Measurements from ENCODE around the gene MUSTN1. TPM values are rescaled to one million over a fixed set of nuclear protein-coding genes. Genes with fewer than 3 reads are reported as not detected.

MUSTN1 gene
- total RNA-seq, 2 donors from 2014 or later, result 3.2 to 4.2 TPM

DNA sequence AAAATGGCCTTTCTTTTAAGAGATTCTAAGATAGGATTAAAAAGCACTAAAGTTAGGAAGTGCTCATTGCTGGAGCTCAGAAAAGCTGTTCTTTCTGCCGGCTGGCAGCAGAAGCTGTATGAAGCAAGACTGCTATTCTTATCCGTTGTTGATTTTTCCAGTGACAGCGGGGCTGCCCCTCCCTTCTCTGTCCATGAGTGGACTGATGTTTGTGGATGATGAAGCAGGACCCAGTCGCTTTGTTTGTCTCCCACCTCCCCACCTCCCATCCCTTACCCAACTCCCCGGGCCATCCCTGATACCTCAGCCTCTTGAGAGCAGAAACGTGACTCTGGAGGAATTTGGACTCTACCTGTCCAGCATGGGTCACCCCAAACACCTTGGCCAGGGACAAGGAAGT lies 10.3 kb upstream of the MUSTN1 start:
- H3K27ac Mint-ChIP-seq, result no peak overlapping the region
- TF ChIP-seq, protein P1, sequence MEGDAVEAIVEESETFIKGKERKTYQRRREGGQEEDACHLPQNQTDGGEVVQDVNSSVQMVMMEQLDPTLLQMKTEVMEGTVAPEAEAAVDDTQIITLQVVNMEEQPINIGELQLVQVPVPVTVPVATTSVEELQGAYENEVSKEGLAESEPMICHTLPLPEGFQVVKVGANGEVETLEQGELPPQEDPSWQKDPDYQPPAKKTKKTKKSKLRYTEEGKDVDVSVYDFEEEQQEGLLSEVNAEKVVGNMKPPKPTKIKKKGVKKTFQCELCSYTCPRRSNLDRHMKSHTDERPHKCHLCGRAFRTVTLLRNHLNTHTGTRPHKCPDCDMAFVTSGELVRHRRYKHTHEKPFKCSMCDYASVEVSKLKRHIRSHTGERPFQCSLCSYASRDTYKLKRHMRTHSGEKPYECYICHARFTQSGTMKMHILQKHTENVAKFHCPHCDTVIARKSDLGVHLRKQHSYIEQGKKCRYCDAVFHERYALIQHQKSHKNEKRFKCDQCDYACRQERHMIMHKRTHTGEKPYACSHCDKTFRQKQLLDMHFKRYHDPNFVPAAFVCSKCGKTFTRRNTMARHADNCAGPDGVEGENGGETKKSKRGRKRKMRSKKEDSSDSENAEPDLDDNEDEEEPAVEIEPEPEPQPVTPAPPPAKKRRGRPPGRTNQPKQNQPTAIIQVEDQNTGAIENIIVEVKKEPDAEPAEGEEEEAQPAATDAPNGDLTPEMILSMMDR (conservative IDR thresholded peaks at IDR 0.05), result no peak
- Histone ChIP-seq H3K27ac (ENCODE audit: low read depth, low read length) (no peak overlapping the region), H3K4me3 (ENCODE audit: low read length) (no peak overlapping the region), H3K36me3 (ENCODE audit: control insufficient read depth, insufficient read depth, low read length) (peaks cover 5% of the 10 kb centered on the region), H3K9ac (ENCODE audit: extremely low read depth, low read length, poor library complexity, severe bottlenecking) (no peak overlapping the region), H3K4me1 (ENCODE audit: control insufficient read depth, insufficient read depth, low read length) (no peaks in the 10 kb centered on the region), H3K9me3 (ENCODE audit: control insufficient read depth, low read length) (no peaks in the 10 kb centered on the region), H3K27me3 (ENCODE audit: control insufficient read depth, insufficient read depth, low read length, poor library complexity, severe bottlenecking) (no peaks in the 10 kb centered on the region)
- peaks cover 17% of the 10 kb centered on the region for H3K36me3 Mint-ChIP-seq (ENCODE audit: low read depth)
- no peaks in the 10 kb centered on the region for H3K4me1 Mint-ChIP-seq
- no peaks in the 10 kb centered on the region for H3K9me3 Mint-ChIP-seq
- H3K27me3 Mint-ChIP-seq (ENCODE audit: insufficient read depth), result no peaks in the 10 kb centered on the region
- 67 to 72% methylated on average over 1 to 5 of the region's 6 CpGs for WGBS, 2 experiments (ENCODE audit: insufficient coverage in 1 of 2, insufficient read length in 1 of 2)
- DNase-seq, result no peak
- no peak overlapping the region for H3K4me3 Mint-ChIP-seq

DNA sequence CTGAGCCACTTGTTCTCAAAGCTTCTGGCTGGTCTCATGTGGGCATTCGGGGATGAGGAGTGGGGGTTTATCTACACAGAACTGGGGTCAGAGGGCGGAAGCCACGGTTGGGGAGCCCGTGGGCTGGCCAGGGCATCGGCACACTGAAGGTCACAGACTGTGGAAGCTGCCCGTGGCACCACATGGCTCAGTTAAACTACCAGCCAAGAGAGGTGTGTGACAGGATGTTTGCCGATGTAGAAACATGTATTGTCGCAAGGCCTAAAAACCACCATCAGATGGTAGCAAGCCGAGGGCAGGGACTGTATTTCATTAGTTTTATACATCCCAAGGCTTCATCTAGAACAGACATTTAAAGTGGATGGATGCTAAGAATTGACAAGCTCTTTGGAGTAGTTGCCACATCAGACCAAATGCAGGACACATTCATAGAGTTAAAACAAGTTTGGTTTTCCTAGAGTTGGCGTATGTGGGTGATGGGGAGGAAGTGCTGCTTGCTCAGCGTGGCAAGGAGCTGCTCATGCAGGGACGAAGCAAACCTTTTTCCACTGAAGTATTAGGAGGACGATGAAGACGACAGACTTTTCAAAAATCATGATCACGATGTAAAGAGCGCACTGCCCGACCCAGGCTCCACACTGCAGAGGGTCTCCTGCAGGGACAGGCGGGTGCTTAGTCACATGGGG lies 9.6 kb upstream of the MUSTN1 start:
- WGBS, 2 experiments (ENCODE audit: insufficient coverage in 1 of 2, insufficient read length in 1 of 2), result 93 to 95% methylated on average over 12 to 18 of the region's 18 CpGs
- Histone ChIP-seq H3K9me3 (ENCODE audit: control insufficient read depth, low read length) (no peaks in the 10 kb centered on the region), H3K4me1 (ENCODE audit: control insufficient read depth, insufficient read depth, low read length) (no peaks in the 10 kb centered on the region), H3K36me3 (ENCODE audit: control insufficient read depth, insufficient read depth, low read length) (peaks cover 5% of the 10 kb centered on the region), H3K27me3 (ENCODE audit: control insufficient read depth, insufficient read depth, low read length, poor library complexity, severe bottlenecking) (no peaks in the 10 kb centered on the region), H3K4me3 (ENCODE audit: low read length) (no peak overlapping the region), H3K9ac (ENCODE audit: extremely low read depth, low read length, poor library complexity, severe bottlenecking) (no peak overlapping the region), H3K27ac (ENCODE audit: low read depth, low read length) (no peak overlapping the region)
- Mint-ChIP-seq H3K4me1 (peaks cover 2% of the 10 kb centered on the region), H3K4me3 (no peak overlapping the region), H3K9me3 (no peaks in the 10 kb centered on the region), H3K27me3 (ENCODE audit: insufficient read depth) (no peaks in the 10 kb centered on the region), H3K27ac (peak overlapping the region; percentile 30), H3K36me3 (ENCODE audit: low read depth) (peaks cover 16% of the 10 kb centered on the region)
- DNase-seq, result no peak
- TF ChIP-seq, protein P1 (conservative IDR thresholded peaks at IDR 0.05), result no peak

DNA sequence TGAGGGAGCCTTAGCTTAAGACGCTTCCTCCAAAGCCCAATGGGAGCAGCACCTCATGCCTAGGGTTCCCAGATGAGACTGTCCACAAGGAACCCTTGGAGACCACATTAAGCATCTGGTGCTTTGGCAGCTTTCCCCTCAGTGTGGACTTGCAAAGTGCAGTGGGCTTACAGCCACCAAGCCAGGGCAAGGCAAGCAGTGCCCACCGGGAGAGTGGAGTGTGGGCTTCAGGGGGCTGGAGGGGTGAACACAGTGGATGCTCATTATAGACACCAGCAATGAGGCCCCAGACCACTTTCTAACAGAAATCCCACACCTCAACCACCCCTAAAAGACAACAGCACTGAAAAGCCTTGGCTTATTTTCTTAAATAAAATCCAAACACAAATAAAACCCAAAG lies 9.1 kb upstream of the MUSTN1 start:
- H3K9me3 ChIP-seq (ENCODE audit: control insufficient read depth, low read length), result no peaks in the 10 kb centered on the region
- no peaks in the 10 kb centered on the region for H3K27me3 ChIP-seq (ENCODE audit: control insufficient read depth, insufficient read depth, low read length, poor library complexity, severe bottlenecking)
- TF ChIP-seq, protein P1 (conservative IDR thresholded peaks at IDR 0.05), result no peak
- no peaks in the 10 kb centered on the region for H3K9me3 Mint-ChIP-seq
- peak overlapping the region; percentile 30 for H3K27ac Mint-ChIP-seq
- peaks cover 16% of the 10 kb centered on the region for H3K36me3 Mint-ChIP-seq (ENCODE audit: low read depth)
- H3K27ac ChIP-seq (ENCODE audit: low read depth, low read length), result no peak overlapping the region
- no peak overlapping the region for H3K4me3 Mint-ChIP-seq
- peaks cover 5% of the 10 kb centered on the region for H3K4me1 Mint-ChIP-seq
- H3K27me3 Mint-ChIP-seq (ENCODE audit: insufficient read depth), result no peaks in the 10 kb centered on the region
- H3K4me1 ChIP-seq (ENCODE audit: control insufficient read depth, insufficient read depth, low read length), result peaks cover 3% of the 10 kb centered on the region
- WGBS, 2 experiments (ENCODE audit: insufficient coverage in 1 of 2, insufficient read length in 1 of 2), result 95 to 100% methylated on average over 1 to 2 of the region's 2 CpGs
- no peak for DNase-seq
- peaks cover 5% of the 10 kb centered on the region for H3K36me3 ChIP-seq (ENCODE audit: control insufficient read depth, insufficient read depth, low read length)
- H3K4me3 ChIP-seq (ENCODE audit: low read length), result no peak overlapping the region
- no peak overlapping the region for H3K9ac ChIP-seq (ENCODE audit: extremely low read depth, low read length, poor library complexity, severe bottlenecking)
